Measurements from ENCODE around the gene FAM114A1. TPM values are rescaled to one million over a fixed set of nuclear protein-coding genes. Genes with fewer than 3 reads are reported as not detected.

The FAM114A1 gene
- total and polyA plus RNA-seq, 2 of the 4 experiments (the other 2 are of a cell fraction), result 135 to 649 TPM

GRCh38 chr4:38939165-38939564 lies 71.6 kb downstream of the FAM114A1 start:
- Histone ChIP-seq H3K9me1 (ENCODE audit: insufficient read depth, low read length) (peaks cover 6% of the 10 kb centered on the region), H2AFZ (replicated peaks; ENCODE audit: low read length, poor library complexity) (no peak overlapping the region), H3K4me1 (ENCODE audit: control insufficient read depth, insufficient read depth, low read length) (peaks cover 18% of the 10 kb centered on the region), H3K9me3 (ENCODE audit: control insufficient read depth, insufficient read depth, low read length) (no peaks in the 10 kb centered on the region), H4K8ac (ENCODE audit: low read depth in 2 of 2, low read length in 2 of 2) (no peak overlapping the region), H3K56ac (ENCODE audit: extremely low read depth, insufficient read depth, low read length) (no peak overlapping the region), H3K9ac (ENCODE audit: low read depth, low read length) (no peak overlapping the region), H3K4me2 (ENCODE audit: low read depth, low read length) (no peak overlapping the region), H2AK9ac (replicated peaks; ENCODE audit: low read depth, low read length, poor library complexity) (no peak overlapping the region), H3K27ac (ENCODE audit: insufficient read depth, low read length) (no peak overlapping the region), H2BK120ac (ENCODE audit: low read depth, low read length) (no peak overlapping the region), H3K4ac (ENCODE audit: low read depth, low read length) (no peak overlapping the region), H3K18ac (ENCODE audit: low read depth, low read length) (no peak overlapping the region), H3K4me3 (ENCODE audit: insufficient read depth, low read depth, low read length) (no peak overlapping the region), H2BK15ac (ENCODE audit: low read depth, low read length) (no peak overlapping the region), H3K23ac (ENCODE audit: low read depth, low read length) (no peak overlapping the region), H2BK20ac (ENCODE audit: low read depth, low read length) (no peak overlapping the region), H3K79me1 (ENCODE audit: low read depth in 1 of 2, low read length in 2 of 2) (peaks cover 19 to 47% of the 10 kb centered on the region in 2 experiments; a peak in 3 of 4 replicates), H4K5ac (ENCODE audit: low read depth, low read length) (no peak overlapping the region), H3K27me3 (ENCODE audit: control insufficient read depth, insufficient read depth, low read length) (no peaks in the 10 kb centered on the region), H4K91ac (ENCODE audit: insufficient read depth, low read depth, low read length) (no peak overlapping the region), H3K14ac (replicated peaks; ENCODE audit: low read depth, low read length) (no peak overlapping the region), H2BK5ac (ENCODE audit: low read depth, low read length, poor library complexity, severe bottlenecking) (no peak overlapping the region), H3K36me3 (ENCODE audit: control insufficient read depth, insufficient read depth, low read length) (peaks cover 59% of the 10 kb centered on the region), H2AK5ac (ENCODE audit: low read depth, low read length) (no peak overlapping the region), H4K20me1 (ENCODE audit: insufficient read depth, low read length) (no peaks in the 10 kb centered on the region)
- ChIA-PET CTCF (no interaction called here), POLR2A (ENCODE audit: unreplicated experiment) (no interaction called here)
- WGBS, 2 experiments (ENCODE audit: extremely low coverage in 2 of 2, insufficient read length in 1 of 2), result no CpG with 5 or more reads among the region's 1 CpG
- no TSS peak for BruUV-seq (replicated peaks)
- DNase-seq (no peak), ATAC-seq (ENCODE audit: low read depth) (no peak)
- intact Hi-C loops (cut with micrococcal nuclease) (no loop called here), in situ Hi-C loops (cut with MboI; ENCODE audit: low sequenced_read_pairs) (loop anchor here (10.0 kb wide), 1 partner anchor 176 kb away; no protein-coding TSS in a partner anchor), dilution Hi-C loops (cut with HindIII; ENCODE audit: low sequenced_read_pairs, unreplicated experiment) (no loop called here)
- no peak for TF ChIP-seq SMC3 (IDR thresholded peaks at IDR 0.05; ENCODE audit: low read depth, low read length)
- no peak for TF ChIP-seq RAD21 (IDR thresholded peaks at IDR 0.05; ENCODE audit: low read length)
- TF ChIP-seq ELK1 (IDR thresholded peaks at IDR 0.05; ENCODE audit: borderline replicate concordance, low read depth, low read length), result no peak
- no peak for TF ChIP-seq CHD1 (IDR thresholded peaks at IDR 0.05; ENCODE audit: low read depth, low read length)
- no peak for TF ChIP-seq FOS (IDR thresholded peaks at IDR 0.05; ENCODE audit: low read depth, low read length)
- no peak for TF ChIP-seq BHLHE40 (IDR thresholded peaks at IDR 0.05; ENCODE audit: low read depth, low read length)
- no peak for TF ChIP-seq MAZ (IDR thresholded peaks at IDR 0.05; ENCODE audit: borderline replicate concordance, low read depth, low read length)
- no peak for TF ChIP-seq POLR2A (IDR thresholded peaks at IDR 0.05; ENCODE audit: low read depth, low read length)
- no peak for TF ChIP-seq CEBPB (IDR thresholded peaks at IDR 0.05; ENCODE audit: low read depth, low read length)
- TF ChIP-seq, protein P1, sequence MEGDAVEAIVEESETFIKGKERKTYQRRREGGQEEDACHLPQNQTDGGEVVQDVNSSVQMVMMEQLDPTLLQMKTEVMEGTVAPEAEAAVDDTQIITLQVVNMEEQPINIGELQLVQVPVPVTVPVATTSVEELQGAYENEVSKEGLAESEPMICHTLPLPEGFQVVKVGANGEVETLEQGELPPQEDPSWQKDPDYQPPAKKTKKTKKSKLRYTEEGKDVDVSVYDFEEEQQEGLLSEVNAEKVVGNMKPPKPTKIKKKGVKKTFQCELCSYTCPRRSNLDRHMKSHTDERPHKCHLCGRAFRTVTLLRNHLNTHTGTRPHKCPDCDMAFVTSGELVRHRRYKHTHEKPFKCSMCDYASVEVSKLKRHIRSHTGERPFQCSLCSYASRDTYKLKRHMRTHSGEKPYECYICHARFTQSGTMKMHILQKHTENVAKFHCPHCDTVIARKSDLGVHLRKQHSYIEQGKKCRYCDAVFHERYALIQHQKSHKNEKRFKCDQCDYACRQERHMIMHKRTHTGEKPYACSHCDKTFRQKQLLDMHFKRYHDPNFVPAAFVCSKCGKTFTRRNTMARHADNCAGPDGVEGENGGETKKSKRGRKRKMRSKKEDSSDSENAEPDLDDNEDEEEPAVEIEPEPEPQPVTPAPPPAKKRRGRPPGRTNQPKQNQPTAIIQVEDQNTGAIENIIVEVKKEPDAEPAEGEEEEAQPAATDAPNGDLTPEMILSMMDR (conservative IDR thresholded peaks at IDR 0.05; ENCODE audit: low read depth, low read length), result no peak
- TF ChIP-seq NFE2L2 (IDR thresholded peaks at IDR 0.05; ENCODE audit: low read depth, low read length), result no peak
- TF ChIP-seq RFX5 (IDR thresholded peaks at IDR 0.05; ENCODE audit: low read depth, low read length), result no peak
- TF ChIP-seq RCOR1 (IDR thresholded peaks at IDR 0.05; ENCODE audit: insufficient replicate concordance, low read length), result no peak
- no peak for TF ChIP-seq MXI1 (IDR thresholded peaks at IDR 0.05; ENCODE audit: borderline replicate concordance, low read depth, low read length)
- TF ChIP-seq MAFK (IDR thresholded peaks at IDR 0.05; ENCODE audit: low read depth, low read length), result no peak
- TF ChIP-seq USF2 (IDR thresholded peaks at IDR 0.05; ENCODE audit: low read depth, low read length), result no peak
